Measurements from ENCODE around the gene UNKL. TPM values are rescaled to one million over a fixed set of nuclear protein-coding genes. Genes with fewer than 3 reads are reported as not detected.

UNKL gene
- total and polyA plus RNA-seq, 2 of the 8 experiments (the other 6 are each of a cell fraction or from before 2014, with no cell fraction given) = 25.1 to 31.8 TPM

- no peak for TF ChIP-seq CHD7 (IDR thresholded peaks at IDR 0.05; ENCODE audit: insufficient replicate concordance, low read length)
- TF ChIP-seq SAP30 (IDR thresholded peaks at IDR 0.05; ENCODE audit: insufficient read depth, insufficient replicate concordance, low read length) = no peak
- no peak for TF ChIP-seq TEAD4 (IDR thresholded peaks at IDR 0.05; ENCODE audit: low read depth, low read length)
- TF ChIP-seq ASH2L (IDR thresholded peaks at IDR 0.05; ENCODE audit: low read length) = no peak
- TF ChIP-seq PHF8 (conservative IDR thresholded peaks at IDR 0.05; ENCODE audit: low read depth, low read length) = no peak
- no peak for TF ChIP-seq EZH2 (IDR thresholded peaks at IDR 0.05; ENCODE audit: low read depth, low read length, severe bottlenecking)
- TF ChIP-seq CHD2 (IDR thresholded peaks at IDR 0.05; ENCODE audit: low read length) = no peak
- TF ChIP-seq CBX5 (IDR thresholded peaks at IDR 0.05; ENCODE audit: low read depth, low read length) = no peak
- TF ChIP-seq SP4 (IDR thresholded peaks at IDR 0.05; ENCODE audit: low read length) = no peak
- no peak for TF ChIP-seq KDM1A (IDR thresholded peaks at IDR 0.05; ENCODE audit: borderline replicate concordance, low read length)
Observed at GRCh38 chr16:1416521-1416941, 2.0 kb upstream of the UNKL start (continued).
